Measurements from ENCODE around the gene ETV1. TPM values are rescaled to one million over a fixed set of nuclear protein-coding genes. Genes with fewer than 3 reads are reported as not detected.

Gene ETV1
- total RNA-seq, 1 donor from 2014 or later, result 29.8 TPM

- DNase-seq, result no peak
- intact Hi-C loops (cut with micrococcal nuclease), result no loop called here
- ATAC-seq, result no peak
These were observed 87.9 kb downstream of the ETV1 start for GRCh38 chr7:13901577-13901976.

DNA sequence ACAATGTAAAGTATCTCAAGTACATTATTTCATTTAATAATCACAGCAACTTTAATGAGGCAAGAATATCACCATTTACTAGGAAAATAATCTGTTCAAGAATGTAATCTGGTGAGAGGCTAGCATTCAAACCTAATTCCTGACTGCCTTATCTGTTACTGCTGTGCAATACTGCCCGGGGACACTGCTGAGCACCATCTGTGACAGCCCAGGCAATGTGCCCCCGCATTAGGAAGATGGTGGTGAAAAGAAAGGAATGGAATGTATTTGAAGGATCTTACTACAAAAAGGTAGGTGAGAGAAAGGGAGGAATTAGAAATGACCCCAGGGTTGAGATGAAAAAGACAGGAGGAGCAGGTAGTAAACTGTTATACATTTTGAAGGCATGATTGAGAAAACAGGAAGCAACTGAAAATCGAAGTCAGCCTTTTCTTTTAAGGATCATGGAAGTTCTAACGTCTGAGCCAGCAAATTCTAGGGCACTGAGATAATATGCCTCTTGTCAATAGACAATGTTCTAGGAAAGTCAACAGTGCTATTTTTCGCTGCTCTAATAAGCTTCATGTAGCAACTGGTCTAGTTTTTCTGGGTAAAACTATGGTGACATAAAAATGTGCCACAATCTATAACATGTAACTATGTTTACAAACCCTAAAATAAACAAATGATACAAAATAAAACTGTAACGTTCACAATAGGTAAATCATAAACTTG is 90.4 kb downstream of the ETV1 start:
- no peak for DNase-seq
- intact Hi-C loops (cut with micrococcal nuclease), result no loop called here
- peak; percentile 61 for ATAC-seq

- DNase-seq, result no peak
- intact Hi-C loops (cut with micrococcal nuclease), result no loop called here
- no peak for ATAC-seq
These were observed 91.6 kb downstream of the ETV1 start for GRCh38 chr7:13897819-13898218.

DNA sequence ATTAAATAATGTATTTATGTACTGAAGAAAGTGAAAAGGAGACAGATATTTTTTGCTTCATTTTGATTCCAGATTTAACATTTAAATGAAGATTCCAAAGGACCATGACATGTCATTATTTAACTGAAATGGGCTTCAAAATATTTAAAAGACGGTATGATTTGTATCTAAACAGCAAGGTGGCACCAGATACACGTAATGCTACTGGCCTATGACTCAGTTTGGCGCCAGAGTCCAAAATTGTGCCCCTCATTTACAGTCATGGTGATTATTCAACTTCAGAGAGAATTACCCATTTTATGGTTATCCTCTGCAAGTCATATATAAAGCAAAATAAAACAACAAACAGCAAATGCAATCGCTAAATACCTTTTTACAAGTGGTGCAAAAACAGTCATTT is 94.5 kb downstream of the ETV1 start:
- no peak for DNase-seq
- no peak for ATAC-seq
- intact Hi-C loops (cut with micrococcal nuclease), result no loop called here

DNA sequence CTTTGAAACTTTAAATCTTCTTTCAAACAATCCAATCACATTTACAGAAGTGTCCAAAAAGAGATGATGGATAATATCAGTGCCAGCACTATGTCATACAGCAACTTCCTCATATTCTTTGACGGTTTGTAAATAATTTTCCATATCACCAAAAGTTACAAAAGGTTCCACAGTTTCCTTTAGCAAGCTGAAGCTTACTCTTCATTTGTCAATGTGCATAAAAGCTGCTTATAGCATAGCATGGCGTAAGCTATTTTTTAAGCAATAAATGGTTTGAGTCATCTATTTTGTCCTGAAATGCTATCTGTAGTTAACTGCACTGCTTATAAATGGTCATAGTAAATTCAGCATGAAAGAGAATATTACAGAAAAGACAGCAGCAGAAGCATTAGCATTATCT is 95.1 kb downstream of the ETV1 start:
- DNase-seq, result no peak
- no peak for ATAC-seq
- intact Hi-C loops (cut with micrococcal nuclease), result no loop called here

DNA sequence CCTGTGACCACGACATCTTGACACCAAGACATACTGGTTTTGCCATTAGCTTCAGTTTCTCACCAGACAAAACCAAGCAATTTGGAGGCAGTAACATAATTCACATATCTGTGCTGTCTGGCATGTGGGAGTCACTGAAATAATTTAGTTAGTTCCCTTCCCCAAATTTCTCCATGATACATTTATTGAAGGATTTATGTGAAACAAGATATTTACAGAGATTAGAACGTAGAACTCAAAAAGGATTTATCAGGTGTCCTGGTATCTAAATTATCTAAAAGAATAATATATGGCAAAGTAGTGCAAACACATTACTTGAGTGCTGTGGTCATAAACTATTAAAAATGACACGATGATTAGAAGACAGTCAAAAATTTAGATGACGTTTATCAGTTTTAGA is 98.7 kb downstream of the ETV1 start:
- no peak for ATAC-seq
- no peak for DNase-seq
- intact Hi-C loops (cut with micrococcal nuclease), result no loop called here

GRCh38 chr7:13886356-13886755 is 103.1 kb downstream of the ETV1 start:
- no peak for DNase-seq
- intact Hi-C loops (cut with micrococcal nuclease), result no loop called here
- ATAC-seq, result no peak

DNA sequence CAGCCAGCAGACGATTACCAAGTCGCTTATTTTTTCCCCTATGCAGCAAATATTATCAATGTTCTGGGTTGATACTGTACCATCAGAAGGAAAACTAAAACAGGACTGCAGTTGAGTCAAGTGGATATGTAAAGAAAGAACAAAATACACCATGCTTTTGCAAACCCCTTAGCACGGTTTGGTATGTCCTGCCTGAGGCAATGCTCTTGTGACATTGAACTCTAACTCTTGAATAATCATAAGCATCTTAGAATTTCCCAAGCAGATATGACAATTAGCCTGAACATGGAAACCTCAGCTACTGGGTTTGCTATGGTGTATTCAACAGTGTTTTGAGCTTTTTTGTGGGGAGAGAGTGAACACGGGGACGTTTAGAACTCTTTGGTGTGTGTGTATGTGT is 107.4 kb downstream of the ETV1 start:
- no peak for ATAC-seq
- intact Hi-C loops (cut with micrococcal nuclease), result no loop called here
- no peak for DNase-seq

DNA sequence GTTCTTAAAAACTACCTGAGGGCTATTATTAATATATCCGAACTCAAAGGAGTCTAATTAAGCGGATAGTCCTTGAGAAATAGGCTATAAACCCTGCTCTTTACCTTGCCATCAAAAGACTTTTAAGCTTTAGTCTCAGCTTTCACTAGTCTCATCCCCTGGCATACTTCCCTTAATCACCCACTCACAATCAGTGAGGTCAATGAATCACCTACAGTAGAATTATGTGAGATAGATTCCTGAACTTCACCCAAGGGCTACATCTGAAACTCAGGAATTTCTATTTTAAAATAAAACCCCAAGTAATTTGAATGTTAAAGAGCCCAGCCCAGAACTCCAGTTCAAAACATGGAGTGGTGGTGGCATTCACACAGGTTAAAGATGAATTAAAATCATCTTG is 108.7 kb downstream of the ETV1 start:
- intact Hi-C loops (cut with micrococcal nuclease), result no loop called here
- ATAC-seq (no peak), DNase-seq (no peak)

DNA sequence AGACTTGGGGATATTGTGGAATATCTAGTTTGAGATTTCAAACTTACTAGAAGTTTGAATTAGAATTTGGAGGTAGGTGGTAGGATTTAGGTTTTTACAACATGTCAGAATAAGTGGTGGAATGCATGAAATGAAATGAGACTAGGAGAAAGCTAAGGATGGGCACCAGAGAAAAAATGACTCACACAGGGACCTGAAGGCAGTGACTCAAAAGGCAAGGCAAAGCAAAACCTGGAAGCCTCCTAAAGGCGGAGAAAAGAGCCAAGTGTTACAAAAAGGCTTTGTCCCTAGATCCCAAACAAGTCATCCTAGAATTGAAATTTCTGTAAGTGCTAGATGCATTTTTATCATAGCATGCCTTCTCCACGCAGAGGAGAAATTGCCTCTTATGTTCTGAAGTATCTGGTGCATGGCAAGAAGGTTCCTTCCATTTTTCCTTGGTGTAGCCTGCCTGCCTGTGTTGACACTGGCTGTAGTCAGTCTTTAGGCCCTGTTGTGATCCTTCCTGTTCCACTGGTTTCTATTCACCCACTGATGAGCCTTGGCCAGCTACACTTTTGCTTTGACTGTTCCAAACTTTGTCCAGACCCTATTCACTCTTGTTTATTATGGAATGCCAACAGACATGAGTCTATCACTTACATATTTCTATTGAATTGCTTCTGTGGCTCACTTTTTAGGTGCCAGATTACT is 109.3 kb downstream of the ETV1 start:
- no peak for ATAC-seq
- no peak for DNase-seq
- intact Hi-C loops (cut with micrococcal nuclease), result no loop called here

- intact Hi-C loops (cut with micrococcal nuclease), result no loop called here
- no peak for ATAC-seq
- DNase-seq, result no peak
These were observed 110.3 kb downstream of the ETV1 start for GRCh38 chr7:13879143-13879542.

- DNase-seq (no peak), ATAC-seq (no peak)
- intact Hi-C loops (cut with micrococcal nuclease), result no loop called here
These were observed 111.3 kb downstream of the ETV1 start for GRCh38 chr7:13878154-13878553.

DNA sequence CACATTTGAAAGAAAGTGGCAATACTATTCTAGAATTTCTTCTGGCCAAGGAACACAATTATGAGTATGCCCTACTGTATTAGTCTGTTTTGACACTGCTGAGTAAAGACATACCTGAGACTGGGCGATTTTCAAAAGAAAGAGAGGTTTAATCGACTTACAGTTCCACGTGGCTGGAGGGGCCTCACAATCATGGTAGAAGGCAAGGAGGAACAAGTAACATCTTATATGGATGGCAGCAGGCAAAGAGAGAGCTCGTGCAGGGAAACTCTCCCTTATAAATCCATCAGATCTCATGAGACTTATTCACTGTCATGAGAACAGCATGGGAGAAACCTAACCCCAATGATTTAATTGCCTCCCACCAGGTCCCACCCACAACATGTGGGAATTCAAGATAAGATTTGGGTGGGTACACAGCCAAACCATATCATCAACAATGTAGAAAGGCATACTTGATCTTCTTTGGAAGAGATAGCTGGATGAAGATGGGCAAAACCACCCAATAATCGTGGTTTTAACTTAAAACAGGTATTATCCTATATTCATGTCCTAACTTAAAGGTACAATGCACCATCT is 113.9 kb downstream of the ETV1 start:
- intact Hi-C loops (cut with micrococcal nuclease), result no loop called here
- DNase-seq, result no peak
- no peak for ATAC-seq

- ATAC-seq, result peak; percentile 65
- intact Hi-C loops (cut with micrococcal nuclease), result no loop called here
- no peak for DNase-seq
These were observed 114.7 kb downstream of the ETV1 start for GRCh38 chr7:13874783-13875182.

- ATAC-seq (no peak), DNase-seq (no peak)
- intact Hi-C loops (cut with micrococcal nuclease), result no loop called here
These were observed 116.8 kb downstream of the ETV1 start for GRCh38 chr7:13872709-13873108.

GRCh38 chr7:13871008-13871407 is 118.5 kb downstream of the ETV1 start:
- DNase-seq (no peak), ATAC-seq (no peak)
- intact Hi-C loops (cut with micrococcal nuclease), result no loop called here

- ATAC-seq (no peak), DNase-seq (no peak)
- intact Hi-C loops (cut with micrococcal nuclease), result no loop called here
These were observed 128.7 kb downstream of the ETV1 start for GRCh38 chr7:13860734-13861133.

GRCh38 chr7:13856012-13856411 is 133.5 kb downstream of the ETV1 start:
- intact Hi-C loops (cut with micrococcal nuclease), result no loop called here
- ATAC-seq, result peak; percentile 73

GRCh38 chr7:13852281-13852968 is 137.0 kb downstream of the ETV1 start:
- intact Hi-C loops (cut with micrococcal nuclease), result no loop called here
- ATAC-seq, result no peak
- no peak for DNase-seq

More at GRCh38 chr7:13856012-13856411, 133.5 kb downstream of the ETV1 start:
- no peak for DNase-seq

GRCh38 chr7:13851736-13852135 is 137.7 kb downstream of the ETV1 start:
- intact Hi-C loops (cut with micrococcal nuclease), result no loop called here
- ATAC-seq, result no peak

More at GRCh38 chr7:13851736-13852135, 137.7 kb downstream of the ETV1 start:
- DNase-seq, result no peak

Data from left ventricle myocardium superior (tissue), 1 donor.